HG02798 (cell line): ENCODE data around the gene MPZL1.
A peak's percentile ranks its signal among the peaks of the same experiment; 100 is the strongest.

Experiments used
- ATAC-seq: cut with Tn5 transposase; IDR thresholded peaks from one replicate; pipeline ENCODE4 v1.9.1; 2021; ENCODE audit warnings: mild to moderate bottlenecking; ENCODE audit not compliant: unreplicated experiment, poor library complexity

MPZL1 gene

GRCh38 chr1:167694691-167695090 is 27.1 kb upstream of the MPZL1 start:
- no peak for ATAC-seq

- ATAC-seq: no peak
Measured at GRCh38 chr1:167695147-167695546, 26.6 kb upstream of the MPZL1 start.

GRCh38 chr1:167695756-167696561 is 25.8 kb upstream of the MPZL1 start:
- ATAC-seq: no peak

- ATAC-seq: no peak
Measured at GRCh38 chr1:167697667-167698141, 24.1 kb upstream of the MPZL1 start.

GRCh38 chr1:167698313-167698712 is 23.5 kb upstream of the MPZL1 start:
- ATAC-seq: no peak

- no peak for ATAC-seq
Measured at GRCh38 chr1:167701510-167701909, 20.3 kb upstream of the MPZL1 start.

GRCh38 chr1:167703557-167703956 is 18.2 kb upstream of the MPZL1 start:
- ATAC-seq: no peak

GRCh38 chr1:167704715-167705114 is 17.1 kb upstream of the MPZL1 start:
- ATAC-seq: no peak

- no peak for ATAC-seq
Measured at GRCh38 chr1:167705250-167705649, 16.5 kb upstream of the MPZL1 start.

GRCh38 chr1:167706363-167706762 is 15.4 kb upstream of the MPZL1 start:
- ATAC-seq: no peak

GRCh38 chr1:167706931-167707877 is 14.6 kb upstream of the MPZL1 start:
- ATAC-seq: no peak

GRCh38 chr1:167707942-167708341 is 13.8 kb upstream of the MPZL1 start:
- no peak for ATAC-seq

- ATAC-seq: no peak
Measured at GRCh38 chr1:167708940-167709389, 12.8 kb upstream of the MPZL1 start.

GRCh38 chr1:167710836-167711235 is 10.9 kb upstream of the MPZL1 start:
- ATAC-seq: no peak

- ATAC-seq: no peak
Measured at GRCh38 chr1:167711797-167712196, 10.0 kb upstream of the MPZL1 start.

- ATAC-seq: no peak
Measured at GRCh38 chr1:167713330-167714081, 8.3 kb upstream of the MPZL1 start.

- no peak for ATAC-seq
Measured at GRCh38 chr1:167714098-167714438, 7.7 kb upstream of the MPZL1 start.

GRCh38 chr1:167714439-167715156 is 7.2 kb upstream of the MPZL1 start:
- ATAC-seq: peak; percentile 63

- ATAC-seq: peak; percentile 50
Measured at GRCh38 chr1:167715157-167715999, 6.4 kb upstream of the MPZL1 start.
